ENCODE data around the gene ANKRD31.
"Not testable (repeated sequence)": the region's sequence is repeated elsewhere in the genome, so short reads cannot be mapped to it uniquely, and the experiment has no call there.

Gene ANKRD31

DNA sequence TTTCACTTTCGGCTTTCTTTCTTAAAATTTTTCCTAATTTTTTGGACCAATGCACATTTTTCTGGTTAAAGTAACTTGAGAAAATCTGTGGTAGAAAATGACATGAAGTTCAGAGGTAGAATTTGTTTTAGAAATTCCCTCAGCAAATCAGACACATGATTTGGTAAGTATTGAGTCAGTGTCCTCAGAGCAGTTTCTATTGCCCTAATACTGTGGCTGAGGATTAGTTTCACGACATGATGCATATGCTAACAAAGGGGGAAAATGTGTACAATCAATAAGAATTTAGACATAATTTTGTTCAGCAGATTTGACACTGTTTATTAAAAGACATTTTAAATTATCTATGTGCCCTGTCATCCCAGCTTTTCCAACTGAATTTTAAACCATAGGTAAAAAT lies 128.2 kb downstream of the ANKRD31 start:
- TF ChIP-seq CTCF (IDR thresholded peaks at IDR 0.05; ENCODE audit: extremely low read depth, missing control alignments): no peak
- no peak for DNase-seq (ENCODE audit: low spot score)

- DNase-seq (ENCODE audit: low spot score): not testable (repeated sequence)
Observed at GRCh38 chr5:75095956-75096355, 140.7 kb downstream of the ANKRD31 start.

GRCh38 chr5:75091597-75091996 lies 145.1 kb downstream of the ANKRD31 start:
- no peak for DNase-seq (ENCODE audit: low spot score)
- no peak for TF ChIP-seq CTCF (IDR thresholded peaks at IDR 0.05; ENCODE audit: extremely low read depth, missing control alignments)

GRCh38 chr5:75089662-75090061 lies 147.0 kb downstream of the ANKRD31 start:
- no peak for TF ChIP-seq CTCF (IDR thresholded peaks at IDR 0.05; ENCODE audit: extremely low read depth, missing control alignments)

GRCh38 chr5:75089137-75089536 lies 147.5 kb downstream of the ANKRD31 start:
- TF ChIP-seq CTCF (IDR thresholded peaks at IDR 0.05; ENCODE audit: extremely low read depth, missing control alignments): no peak
- DNase-seq (ENCODE audit: low spot score): no peak

More at GRCh38 chr5:75089662-75090061, 147.0 kb downstream of the ANKRD31 start:
- DNase-seq (ENCODE audit: low spot score): no peak

GRCh38 chr5:75088648-75089047 lies 148.0 kb downstream of the ANKRD31 start:
- DNase-seq (ENCODE audit: low spot score): no peak

DNA sequence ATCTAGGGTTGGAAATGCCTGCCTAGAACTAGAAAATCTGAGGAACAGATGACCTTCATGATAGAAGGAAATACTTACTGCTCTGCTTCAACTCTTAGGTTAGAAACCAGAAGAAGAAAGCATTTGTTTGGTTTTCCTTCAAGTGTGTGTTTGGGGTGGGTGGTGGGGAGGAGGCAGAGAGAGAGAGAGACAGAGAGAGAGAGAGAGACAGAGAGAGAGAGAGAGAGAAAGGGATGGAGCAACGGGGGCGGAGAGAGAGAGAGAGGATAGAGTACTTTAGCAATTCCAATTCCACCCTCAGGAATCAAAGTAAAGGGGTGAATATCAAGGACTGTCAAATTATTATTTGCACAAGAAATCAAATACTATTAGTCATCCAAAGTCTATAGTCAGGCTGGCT lies 155.2 kb downstream of the ANKRD31 start:
- DNase-seq (ENCODE audit: low spot score): no peak
- TF ChIP-seq CTCF (IDR thresholded peaks at IDR 0.05; ENCODE audit: extremely low read depth, missing control alignments): no peak

More at GRCh38 chr5:75088648-75089047, 148.0 kb downstream of the ANKRD31 start:
- TF ChIP-seq CTCF (IDR thresholded peaks at IDR 0.05; ENCODE audit: extremely low read depth, missing control alignments): no peak

- not testable (repeated sequence) for DNase-seq (ENCODE audit: low spot score)
Observed at GRCh38 chr5:75079346-75079745, 157.3 kb downstream of the ANKRD31 start.

DNA sequence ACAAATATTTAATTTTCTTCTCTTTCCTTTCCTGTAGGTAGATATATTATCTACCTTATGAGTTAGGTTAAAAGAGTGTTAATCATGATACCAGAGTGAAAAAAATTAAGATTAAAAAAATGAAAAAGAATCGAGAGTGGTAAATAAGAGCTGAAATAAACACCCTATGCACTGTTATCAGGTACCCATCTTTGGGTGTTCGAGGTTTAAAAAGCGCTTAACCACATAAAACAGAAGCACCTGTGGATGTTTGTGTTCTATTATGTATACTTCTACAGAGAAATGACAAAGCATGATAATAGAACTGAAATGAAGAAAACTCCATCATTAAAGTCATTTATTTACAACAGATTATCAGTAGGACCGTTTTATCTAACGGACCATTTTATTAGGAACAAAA lies 158.7 kb downstream of the ANKRD31 start:
- no peak for DNase-seq (ENCODE audit: low spot score)
- no peak for TF ChIP-seq CTCF (IDR thresholded peaks at IDR 0.05; ENCODE audit: extremely low read depth, missing control alignments)

All from GM20000 (cell line).